Stimulated activated CD4-positive, alpha-beta T cell treated with anti-CD3 and anti-CD28 coated beads, Interleukin-2, amount 100 ng/mL, for 24 hours (primary cell): ENCODE results near the gene BUB1.
"Not testable (repeated sequence)": the region's sequence is repeated elsewhere in the genome, so short reads cannot be mapped to it uniquely, and the experiment has no call there.

ENCODE experiments used
- DNase-seq, 2 donors: peaks; one replicate each; pipeline ENCODE4 v3.0.0-alpha.2; 2020

BUB1 gene

DNA sequence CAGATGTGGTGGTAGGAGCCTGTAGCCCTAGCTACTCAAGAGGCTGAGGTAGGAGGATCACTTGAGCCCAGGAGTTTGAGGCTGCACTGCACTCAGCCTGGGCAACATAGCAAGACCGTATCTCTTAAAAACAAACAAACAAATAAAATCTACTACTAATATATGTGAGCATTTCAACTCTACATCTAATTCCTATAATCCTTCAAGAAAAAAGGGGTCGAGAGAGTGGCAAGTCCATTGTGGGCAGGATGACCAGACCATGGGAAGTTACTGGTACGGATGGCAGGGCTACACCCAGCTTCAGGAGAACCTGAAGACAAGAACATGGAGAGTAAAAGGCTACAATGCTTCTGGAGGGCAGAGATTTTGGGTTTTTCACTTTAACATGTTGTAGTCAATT is 24.0 kb downstream of the BUB1 start:
- no peak for DNase-seq

GRCh38 chr2:110650346-110650745 is 27.5 kb downstream of the BUB1 start:
- DNase-seq: no peak

DNA sequence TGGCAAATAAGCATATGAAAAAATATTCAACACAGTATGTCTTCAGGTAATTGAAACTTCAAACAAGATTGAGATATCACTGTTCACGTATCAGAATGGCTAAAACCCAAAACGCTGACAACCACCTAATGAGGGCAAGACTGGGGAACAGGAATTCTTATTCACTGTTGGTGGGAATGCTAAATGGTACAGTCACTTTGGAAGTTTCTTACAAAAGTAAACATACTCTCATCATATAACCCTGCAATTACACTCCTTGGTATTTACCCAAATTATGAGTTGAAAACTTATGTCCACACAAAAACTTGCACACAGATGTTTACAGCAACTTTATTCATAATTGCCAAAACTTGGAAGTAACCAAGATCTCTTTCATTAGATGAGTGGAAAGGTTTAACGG is 30.1 kb downstream of the BUB1 start:
- DNase-seq: no peak

GRCh38 chr2:110645616-110646015 is 32.2 kb downstream of the BUB1 start:
- DNase-seq: no peak

DNA sequence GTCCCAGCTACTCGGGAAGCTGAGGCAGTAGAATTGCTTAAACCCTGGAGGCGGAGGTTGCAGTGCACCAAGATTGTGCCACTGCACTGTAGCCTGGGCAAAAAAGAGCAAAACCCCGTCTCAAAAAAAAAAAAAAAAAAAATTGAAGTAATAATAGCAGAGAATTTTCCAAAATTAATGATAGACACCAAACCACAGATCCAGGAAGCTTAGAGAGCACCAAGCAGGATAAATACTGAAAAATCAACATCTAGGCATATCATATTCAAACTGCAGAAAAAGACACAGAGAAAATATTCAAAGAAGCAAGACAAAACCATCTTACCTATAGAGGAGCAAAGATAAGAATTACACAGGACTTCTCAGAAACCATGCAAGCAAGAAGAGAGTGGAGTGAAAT is 33.5 kb downstream of the BUB1 start:
- no peak for DNase-seq

DNA sequence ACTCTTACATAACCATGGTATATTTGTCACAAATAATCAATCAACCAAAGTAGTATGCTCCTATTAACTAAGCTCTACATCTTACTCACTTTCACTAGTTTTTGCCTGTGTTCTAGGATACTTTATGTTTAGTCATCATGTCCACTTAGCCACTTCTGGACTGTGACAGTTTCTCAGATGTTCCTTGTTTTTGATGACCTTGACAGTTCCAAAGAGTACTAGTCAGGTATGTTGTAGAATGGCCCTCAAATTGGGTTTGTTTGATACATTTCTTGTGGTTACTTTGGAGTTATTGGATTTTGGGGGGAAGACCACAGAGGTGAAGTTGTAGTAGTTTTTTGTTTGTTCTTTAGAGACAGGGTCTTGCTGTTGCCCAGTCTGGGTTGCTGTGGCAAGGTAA is 35.5 kb downstream of the BUB1 start:
- no peak for DNase-seq

DNA sequence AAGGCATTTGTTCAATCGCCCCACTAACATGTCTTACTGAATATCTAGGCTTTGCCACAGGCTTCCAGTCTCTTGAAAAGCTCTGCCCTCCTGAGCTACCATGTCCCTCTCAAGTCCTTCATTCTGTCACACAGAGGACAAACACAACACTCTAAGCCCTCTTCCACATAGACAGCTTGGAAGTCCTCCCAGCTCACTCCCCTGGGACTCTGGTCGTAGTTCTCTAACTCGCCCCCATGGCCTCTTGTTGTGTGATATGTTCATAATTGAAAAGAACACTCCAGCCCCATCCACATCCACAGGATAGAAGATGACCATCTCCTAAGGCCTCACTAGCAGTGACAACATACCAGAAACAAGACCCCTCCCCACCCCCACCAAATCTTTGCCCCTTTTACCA is 37.9 kb downstream of the BUB1 start:
- DNase-seq: no peak

DNA sequence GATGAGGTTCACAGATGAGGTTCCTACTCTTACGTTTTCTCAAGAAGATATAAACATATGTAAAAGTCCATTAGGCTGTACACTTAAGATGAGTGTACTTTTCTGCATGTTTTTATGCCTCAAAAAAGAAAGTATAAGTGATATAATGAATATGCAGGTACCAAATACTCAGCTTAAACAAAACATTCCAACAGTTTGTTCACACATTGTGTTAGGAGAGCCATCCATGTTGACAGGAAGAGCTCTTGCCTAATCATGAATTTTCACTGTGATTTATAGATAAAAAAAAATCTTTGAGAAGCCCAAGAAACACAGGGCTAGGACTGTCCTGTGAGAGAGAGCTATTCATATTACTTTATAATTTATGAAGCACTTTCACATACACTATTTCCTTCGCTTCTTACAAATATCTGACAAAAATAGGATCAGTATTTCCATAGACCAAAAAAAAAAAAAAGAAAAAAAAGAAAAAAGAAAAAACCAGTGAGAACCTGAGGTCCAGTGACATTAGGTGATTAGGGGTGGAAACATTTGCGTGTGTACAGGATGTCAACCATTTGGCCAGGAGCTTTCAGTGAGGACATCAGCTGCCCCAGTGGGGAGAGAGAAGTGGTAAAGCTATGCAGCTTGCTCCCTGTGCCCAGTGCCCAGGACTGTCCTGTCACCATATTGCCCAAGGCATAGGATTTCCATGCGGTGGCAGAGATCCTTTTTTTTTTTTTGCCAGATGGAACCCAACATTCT is 38.7 kb downstream of the BUB1 start:
- no peak for DNase-seq

GRCh38 chr2:110638004-110638403 is 39.9 kb downstream of the BUB1 start:
- DNase-seq: no peak

GRCh38 chr2:110637093-110637492 is 40.8 kb downstream of the BUB1 start:
- DNase-seq: no peak

DNA sequence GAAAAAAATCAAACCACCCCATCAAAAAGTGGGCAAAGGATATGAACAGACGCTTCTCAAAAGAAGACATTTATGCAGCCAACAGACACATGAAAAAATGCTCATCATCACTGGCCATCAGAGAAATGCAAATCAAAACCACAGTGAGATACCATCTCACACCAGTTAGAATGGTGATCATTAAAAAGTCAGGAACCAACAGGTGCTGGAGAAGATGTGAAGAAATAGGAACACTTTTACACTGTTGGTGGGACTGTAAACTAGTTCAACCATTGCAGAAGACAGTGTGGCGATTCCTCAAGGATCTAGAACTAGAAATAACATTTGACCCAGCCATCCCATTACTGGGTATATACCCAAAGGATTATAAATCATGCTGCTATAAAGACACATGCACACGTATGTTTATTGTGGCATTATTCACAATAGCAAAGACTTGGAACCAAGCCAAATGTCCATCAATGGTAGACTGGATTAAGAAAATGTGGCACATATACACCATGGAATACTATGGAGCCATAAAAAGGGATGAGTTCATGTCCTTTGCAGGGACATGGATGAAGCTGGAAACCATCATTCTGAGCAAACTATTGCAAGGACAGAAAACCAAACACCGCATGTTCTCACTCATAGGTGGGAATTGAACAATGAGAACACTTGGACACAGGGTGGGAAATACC is 41.8 kb downstream of the BUB1 start:
- DNase-seq: not testable (repeated sequence)

DNA sequence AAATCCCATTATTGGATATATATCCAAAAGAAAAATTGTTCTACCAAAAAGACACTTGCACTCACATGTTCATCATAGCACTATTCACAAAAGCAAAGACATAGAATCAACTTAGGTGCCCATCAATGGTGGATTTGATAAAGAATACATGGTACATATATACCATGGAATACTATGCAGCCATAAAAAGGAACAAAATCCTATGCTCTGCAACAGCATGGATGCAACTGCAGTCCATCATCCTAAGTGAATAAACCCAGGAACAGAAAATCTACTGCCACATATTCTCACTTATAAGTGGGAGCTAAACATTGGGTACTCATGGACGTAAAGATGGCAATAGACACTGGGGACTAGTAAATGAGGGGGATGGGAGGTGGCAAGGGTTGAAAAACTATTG is 50.5 kb downstream of the BUB1 start:
- not testable (repeated sequence) for DNase-seq

DNA sequence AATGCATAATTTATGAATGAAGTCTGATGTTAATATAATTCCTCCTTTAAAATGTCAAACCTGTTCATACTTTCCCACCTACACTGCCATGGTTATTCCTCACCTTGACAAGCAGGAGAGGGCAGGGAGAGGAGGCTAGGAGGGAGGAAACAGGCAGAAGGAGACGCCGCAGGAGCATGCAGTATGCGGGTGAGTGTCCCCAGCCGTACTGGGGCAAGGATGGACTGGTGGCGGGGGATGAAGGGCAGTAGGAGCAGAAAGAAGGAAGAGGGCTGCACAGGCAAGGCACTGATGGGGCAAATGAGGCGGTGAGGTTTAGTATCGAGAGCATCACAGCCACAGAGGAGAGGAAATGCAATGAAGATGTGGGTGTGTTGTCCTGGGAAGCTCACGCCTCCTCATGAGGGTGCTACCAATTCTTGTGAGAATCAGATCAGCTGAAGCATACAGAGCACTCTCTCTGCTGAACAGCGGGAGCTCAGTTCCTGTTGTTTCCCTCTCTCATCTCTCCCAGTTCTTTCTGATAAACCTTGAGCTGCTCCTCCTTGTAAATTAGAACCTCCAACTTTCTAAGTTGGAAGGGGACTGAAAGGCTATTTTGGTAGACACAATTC is 58.4 kb downstream of the BUB1 start:
- not testable (repeated sequence) for DNase-seq

- not testable (repeated sequence) for DNase-seq
These were observed 63.9 kb downstream of the BUB1 start for GRCh38 chr2:110613927-110614326.

- peak in 1 of 2 donors; percentile 26 for DNase-seq
These were observed 67.1 kb downstream of the BUB1 start for GRCh38 chr2:110610613-110611250.

DNA sequence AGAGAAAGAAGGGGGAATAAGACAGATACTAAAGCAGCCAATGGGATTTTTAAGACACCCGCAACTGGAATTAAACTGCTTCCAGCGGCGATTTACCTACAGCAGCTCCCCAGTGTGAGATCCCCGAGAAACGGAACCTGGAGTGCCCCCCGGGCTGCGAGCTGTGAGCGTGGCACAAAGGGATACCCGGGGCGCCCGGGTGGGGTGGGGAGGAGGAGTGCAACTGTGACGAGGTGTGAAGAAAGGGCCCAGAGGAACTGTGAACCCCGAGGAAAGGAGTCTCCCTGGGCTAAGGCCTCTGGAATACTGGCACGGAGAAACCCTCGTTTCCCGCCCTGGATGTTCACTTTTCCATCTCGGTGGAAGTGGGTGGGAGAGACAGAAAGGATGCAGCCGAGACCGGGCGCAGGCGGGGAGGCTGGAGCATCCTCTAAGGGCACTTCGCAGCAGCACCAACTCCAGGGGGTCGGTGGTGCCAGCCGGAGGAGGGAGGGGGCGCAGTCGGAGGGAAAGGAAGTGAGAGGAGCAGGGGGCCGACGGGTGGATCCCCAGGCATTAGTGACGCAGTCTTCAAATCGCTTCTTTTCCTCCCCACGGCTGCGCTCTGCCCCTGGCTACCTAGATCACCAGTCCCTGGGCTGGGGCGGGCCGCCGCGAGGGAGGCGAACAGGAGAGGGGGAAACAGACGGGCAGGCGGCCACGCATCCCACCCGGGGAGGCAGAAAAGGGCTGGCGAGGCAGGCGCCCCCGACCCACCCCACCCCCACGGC is 67.8 kb downstream of the BUB1 start:
- not testable (repeated sequence) for DNase-seq

GRCh38 chr2:110608788-110609502 is 68.9 kb downstream of the BUB1 start:
- DNase-seq: not testable (repeated sequence)

GRCh38 chr2:110605057-110605456 is 72.8 kb downstream of the BUB1 start:
- not testable (repeated sequence) for DNase-seq

DNA sequence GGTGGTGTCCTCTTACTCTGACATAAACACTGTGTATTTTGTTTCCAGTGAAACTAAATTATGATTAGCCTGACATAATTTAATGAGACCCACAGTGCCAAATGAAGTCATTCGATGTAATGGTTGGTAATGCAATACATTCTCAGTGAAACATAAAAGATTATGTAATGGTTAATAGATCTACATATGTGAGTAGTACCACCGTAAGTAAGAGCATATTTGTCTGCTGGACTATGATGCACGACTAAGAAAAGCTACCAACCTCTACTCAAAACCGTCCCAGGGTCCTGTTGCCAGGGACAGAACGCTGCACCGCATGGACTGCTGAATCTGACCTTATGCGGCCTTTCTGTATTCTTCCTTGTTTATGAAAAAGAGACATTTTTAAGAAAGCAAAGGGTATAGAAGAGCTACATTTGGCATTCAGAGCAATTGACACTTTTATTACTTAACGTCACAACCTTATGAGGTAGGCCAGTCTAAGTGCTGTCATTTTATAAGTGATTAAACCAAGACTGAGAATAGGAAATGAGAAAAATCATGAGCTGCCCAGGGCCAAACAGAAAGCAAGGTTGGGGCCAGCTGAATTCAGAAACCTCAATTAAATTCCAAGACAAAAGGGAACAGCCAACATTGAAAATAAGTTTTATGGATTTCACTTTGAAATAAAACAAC is 73.8 kb downstream of the BUB1 start:
- DNase-seq: not testable (repeated sequence)

- not testable (repeated sequence) for DNase-seq
These were observed 75.7 kb downstream of the BUB1 start for GRCh38 chr2:110602139-110602538.

- DNase-seq: not testable (repeated sequence)
These were observed 85.9 kb downstream of the BUB1 start for GRCh38 chr2:110591973-110592372.
